NCI-H2171 treated with DMSO at 0.1 percent for 48 hours (cell line): ENCODE measurements around the gene TFF3.

Experiments used
- DNase-seq: peaks from one replicate; lab custom pipeline; 2025; lab: John Stamatoyannopoulos, UW

Gene TFF3

DNA sequence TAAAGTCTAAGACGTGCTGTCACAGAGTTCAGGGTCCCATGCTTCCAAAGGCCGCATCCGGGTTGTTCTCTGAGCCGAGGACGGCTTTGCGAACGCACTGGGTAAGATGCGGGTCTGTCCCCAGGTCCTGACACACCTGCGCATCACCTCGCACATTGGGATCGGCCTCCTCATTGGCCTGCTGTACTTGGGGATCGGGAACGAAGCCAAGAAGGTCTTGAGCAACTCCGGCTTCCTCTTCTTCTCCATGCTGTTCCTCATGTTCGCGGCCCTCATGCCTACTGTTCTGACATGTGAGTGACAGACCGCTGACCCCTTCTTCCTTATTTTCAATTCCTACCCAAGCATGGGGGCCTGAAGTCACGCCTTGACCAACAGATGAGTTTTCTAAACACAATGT lies 25.3 kb downstream of the TFF3 start:
- no peak for DNase-seq

DNA sequence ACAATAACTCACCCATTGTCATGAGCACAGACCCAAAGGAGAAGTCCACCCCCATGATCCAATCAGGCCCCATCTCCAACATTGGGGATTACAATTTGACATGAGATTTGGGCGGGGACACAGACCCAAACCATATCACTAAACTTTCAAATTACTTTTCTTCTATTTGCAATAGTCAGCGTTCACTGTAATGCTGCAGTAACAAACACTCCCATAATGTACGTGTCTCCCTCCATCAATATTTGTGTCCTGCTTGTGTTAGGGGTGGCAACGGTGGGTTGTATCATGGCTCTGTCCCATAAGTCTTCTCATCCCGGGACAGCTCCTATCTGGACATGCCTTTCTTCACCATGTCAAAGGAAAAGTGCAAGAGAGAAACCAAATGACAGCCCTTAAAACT lies 26.2 kb downstream of the TFF3 start:
- no peak for DNase-seq

DNA sequence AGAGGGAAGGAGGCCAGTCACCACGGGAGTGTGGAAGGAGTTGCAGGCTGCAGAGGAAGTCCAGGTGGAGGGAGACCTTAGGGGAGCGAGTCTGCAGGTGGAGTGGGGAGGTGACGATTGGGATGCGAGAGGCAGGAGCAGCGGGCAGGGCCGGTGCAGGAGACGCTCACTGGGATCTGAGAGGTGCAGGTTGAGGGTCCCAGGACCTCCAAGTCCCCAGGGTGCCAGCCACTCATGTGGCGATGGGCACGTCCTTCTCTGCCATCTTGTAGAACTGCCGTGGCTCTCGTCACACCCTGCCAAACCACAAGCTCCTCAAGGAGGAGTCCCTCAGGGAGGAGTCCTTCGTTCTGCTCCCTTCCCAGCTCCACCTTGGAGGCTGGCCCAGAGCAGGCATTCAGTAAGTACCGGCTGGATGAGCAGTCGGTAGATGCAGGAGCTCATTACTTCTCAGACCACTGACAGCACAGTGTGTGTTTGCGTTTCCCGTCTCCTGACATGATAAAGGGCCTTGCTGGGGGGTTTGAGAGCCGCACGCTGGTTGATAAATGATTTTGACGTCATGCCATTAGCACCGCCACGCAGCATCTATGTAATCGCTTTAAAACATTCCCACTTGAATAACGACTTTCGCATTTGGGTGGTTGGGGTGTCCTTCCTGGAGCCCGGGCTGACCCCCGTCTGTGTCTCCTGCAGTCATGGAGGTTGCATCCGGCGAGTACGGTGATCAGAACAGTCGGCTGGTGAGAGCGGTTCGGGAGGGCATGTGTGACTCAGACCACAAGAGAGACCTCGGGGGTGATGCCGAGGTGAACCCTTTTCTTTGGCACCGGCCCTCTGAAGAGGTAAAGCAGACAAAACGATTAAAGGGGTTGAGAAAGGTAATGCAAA lies 27.8 kb downstream of the TFF3 start:
- DNase-seq: no peak

DNA sequence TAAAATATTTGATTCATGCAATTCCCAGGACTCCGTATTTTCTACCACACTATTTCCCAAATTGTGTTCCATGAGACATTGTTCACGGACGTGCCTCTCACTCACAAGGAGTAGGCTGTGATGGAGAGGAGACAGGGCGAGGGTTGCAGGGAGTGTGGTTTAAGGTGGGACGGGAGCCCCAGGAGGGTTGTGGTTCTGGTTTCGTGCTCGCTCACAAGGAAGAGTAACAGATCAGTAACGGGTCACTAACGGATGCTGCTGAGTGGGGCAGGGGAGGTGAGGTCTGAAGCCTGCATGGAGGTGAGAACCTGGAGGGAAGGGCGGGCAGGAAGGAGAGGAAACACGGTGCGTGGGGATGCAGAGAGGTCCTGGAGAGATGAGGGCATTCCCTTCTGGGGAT lies 28.8 kb downstream of the TFF3 start:
- DNase-seq: no peak

DNA sequence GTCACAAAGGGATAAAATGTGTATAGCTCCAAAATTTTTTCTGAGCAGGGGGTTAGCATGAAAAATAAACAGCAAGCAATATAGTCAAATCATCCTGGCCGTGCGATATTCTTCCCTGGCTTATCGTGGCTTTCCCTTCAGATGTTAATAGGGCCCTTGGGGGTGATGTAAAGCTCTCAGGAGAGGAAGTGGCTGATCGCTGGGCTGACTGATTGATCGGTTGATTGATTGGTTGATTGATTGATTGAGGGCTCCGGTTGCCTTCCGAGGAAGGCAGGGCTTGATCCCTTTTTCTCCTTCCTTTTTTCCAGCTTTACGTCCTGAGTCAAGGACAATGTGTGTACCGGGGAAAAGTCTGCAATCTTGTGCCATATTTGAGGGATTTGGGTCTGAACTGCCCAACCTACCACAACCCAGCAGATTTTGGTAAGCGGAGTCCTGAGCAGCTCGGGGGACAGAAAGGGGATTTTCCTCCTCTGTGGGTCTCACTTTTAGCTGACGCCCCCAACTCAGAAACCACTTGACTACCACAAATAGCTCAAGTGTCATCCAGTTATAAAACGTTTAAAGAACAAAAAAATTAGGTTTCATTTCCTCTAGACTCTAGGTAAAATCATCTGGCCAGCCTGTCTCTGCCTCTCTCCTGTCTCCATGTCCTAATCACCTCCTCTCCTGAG lies 29.5 kb downstream of the TFF3 start:
- no peak for DNase-seq

DNA sequence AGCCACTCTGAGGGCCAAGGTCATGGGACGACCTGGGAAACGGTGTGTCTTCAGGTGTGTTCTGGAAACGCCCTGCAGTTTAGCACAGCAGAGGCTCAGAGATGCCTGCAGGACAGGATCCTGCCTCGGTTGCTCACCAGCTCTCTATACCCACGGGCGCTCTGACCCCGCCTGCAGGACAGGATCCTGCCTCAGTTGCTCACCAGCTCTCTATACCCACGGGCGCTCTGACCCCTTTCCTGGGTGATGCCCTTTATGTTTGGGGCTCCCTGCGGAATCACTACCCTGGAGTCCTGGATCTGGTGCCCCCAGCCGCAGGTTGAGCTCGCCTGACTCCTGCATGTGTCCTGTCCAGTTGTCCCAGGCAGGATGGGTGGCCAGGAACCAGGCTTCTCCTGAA lies 32.5 kb downstream of the TFF3 start:
- DNase-seq: no peak

DNA sequence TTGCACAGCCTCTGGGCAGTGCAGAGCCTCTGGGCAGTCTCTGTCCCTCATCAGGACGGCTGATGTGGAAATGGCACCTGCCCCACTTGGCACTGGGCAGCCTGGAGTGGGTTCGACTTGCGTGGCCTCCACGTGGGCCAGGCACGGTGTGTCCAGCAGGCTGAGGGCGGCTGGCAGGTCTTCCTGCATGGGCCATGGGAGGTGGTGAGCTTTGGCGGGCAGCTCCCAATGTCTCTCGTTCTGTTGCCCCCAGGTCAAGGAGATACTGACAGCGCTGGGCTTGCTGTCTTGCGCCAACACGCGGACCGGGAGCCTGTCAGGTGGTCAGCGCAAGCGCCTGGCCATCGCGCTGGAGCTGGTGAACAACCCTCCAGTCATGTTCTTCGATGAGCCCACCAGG lies 33.2 kb downstream of the TFF3 start:
- DNase-seq: no peak

DNA sequence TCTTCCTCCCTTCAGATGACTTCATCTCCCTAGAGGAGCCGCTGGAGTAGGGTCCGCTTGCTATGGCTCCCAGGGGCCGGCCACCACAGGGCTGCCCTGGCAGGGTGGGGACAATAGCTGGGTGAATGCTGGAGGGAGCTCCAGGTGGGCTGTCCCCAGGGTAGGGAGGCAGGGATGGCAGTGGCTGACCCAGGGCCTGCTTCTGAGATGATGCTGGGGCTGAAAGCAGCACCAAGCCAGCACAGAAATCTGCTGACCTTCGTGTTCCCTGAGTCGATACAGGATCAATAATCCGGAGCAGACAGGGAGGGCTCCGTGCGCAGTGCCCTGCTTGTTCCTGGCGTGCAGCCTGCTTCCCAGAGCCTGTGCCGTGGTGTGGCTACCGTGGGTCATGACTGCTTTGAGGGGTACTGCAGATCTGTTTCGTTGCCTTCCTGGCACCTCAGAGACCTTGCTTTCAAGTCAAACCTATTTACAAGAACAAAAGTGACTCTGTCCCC lies 34.0 kb downstream of the TFF3 start:
- no peak for DNase-seq

DNA sequence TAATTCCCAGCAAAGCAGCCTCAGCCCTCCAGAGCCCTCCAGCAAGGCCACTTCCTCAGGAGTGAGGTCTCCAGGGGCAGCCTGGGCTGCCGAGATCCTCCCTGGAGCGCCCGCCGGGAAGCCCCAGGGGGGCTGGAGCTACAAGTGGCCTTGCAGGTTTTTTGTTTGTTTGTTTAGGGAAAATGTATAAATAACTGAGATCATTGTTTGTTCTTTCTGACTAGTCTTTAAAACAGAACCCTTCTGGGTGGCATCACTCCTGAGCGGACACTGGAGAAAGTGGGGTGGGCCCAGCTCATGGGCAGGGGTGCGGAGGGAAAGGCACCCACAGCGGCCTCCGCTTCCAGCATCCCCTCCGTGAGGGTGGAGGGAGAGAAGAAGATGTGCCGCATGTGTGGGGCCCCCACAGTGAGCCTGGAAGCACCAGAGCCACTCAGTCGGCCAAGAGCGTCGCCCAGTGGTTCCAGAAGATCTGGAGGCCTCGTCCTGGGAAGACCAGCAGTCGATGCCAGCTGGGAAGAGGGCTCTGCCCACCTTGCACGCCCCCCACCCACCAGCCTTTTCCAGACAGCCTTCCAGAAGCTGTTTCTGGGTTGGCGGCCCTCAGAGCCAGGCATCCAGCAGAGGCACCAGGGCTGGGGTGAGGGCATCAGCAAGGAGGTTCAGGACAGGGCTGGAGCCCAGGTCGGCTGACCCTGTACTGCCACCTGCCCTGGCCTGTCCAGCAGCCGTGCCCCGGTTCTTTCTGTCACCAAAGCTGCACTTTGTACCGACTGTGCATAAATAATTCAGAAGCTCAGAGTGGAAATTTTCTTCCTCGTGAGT lies 34.6 kb downstream of the TFF3 start:
- DNase-seq: no peak

DNA sequence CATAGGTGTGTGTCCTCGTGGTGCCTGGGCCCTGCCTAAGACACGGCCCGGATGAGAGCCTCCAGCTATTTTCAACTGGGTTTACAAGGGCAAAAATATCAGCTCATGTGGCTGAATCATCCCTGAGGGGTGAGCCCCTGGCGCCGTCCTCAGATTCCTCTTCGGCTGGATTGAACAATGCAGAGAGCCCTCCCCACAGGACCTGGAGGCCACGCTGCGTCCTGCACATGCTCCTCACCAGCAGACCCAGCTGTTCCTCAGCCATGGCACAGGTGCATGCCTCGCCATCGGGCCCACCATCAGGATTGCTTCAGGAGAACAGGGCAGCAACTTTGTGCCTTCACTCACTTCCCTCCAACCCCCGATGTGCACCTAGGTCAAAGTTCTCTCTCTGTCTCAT lies 35.3 kb downstream of the TFF3 start:
- DNase-seq: no peak

DNA sequence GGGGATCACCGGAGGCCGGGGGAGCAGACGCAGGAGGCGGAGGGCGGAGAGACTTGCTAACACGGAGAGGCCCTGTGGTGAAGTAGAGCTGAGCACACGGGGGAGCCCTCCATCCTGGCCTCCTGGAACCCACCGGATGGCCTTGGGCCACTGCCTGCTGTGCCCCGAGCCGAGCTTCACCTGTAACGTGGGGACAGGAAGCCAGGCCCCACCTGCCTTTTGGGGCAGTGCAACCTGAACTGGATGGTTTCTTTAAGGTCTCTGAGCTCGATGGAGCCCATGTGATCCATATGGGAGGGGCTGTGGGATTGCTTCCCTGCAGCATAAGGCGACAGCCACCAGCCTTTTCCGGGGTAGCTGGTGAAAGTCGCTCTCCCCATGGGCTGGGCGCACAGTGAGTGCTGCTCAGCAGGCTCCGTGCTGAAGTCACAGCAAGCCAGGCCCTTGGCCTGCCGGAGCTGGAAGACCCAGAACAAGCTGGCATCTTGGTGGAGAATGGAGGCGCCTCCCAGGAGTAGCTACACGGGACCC lies 35.8 kb downstream of the TFF3 start:
- DNase-seq: no peak

DNA sequence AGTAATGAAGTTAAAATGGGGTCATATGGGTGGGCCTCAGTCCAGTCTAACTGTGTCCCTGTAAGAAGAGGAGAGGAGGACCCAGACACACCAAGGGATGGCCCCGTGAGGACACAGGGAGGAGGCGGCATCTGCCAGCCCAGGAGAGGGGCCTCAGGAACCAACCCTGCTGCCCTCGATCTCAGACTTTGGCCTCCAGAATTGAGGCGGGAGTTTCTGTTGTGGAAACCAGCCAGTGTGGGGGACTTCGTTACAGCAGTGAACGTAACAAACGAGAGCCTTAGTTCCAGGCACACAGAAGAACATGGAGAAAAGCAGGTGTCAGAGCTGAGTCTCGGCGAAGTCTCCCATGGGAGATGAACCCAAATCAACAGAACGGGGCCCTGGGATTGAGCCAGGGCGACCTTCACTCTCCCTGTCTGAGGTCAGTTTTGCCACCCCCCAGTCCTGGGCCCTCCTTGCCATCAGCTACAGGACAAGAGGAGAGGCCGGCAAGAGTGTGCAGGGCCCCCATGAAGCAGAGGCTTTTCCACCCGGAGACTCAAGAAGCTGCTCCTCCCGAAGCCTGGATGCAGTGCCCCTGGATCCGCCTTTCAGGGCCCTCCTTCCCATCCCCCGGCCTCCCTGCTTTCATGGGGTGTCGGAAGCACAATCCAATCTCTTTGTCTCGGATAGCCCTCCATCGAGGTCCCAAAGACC lies 36.6 kb downstream of the TFF3 start:
- no peak for DNase-seq

DNA sequence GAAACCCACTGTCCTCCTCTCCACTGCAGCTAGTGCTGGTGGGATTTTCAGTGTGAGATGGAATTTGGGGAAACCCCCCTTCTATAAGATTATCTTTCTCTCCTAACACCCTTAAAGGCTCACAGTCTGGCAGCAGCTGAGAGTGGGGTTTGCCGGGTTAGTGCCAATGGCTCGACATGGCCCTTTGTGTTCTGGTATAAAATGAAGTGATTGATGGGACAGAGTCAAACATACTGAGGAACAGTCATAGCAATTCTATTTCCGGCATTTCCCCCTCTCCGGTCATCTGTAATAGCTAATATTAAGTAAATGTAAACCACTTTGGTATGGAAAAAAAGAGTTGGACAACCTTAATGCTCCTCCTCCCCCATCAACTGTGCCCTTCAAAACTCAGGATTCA lies 37.6 kb downstream of the TFF3 start:
- DNase-seq: no peak

DNA sequence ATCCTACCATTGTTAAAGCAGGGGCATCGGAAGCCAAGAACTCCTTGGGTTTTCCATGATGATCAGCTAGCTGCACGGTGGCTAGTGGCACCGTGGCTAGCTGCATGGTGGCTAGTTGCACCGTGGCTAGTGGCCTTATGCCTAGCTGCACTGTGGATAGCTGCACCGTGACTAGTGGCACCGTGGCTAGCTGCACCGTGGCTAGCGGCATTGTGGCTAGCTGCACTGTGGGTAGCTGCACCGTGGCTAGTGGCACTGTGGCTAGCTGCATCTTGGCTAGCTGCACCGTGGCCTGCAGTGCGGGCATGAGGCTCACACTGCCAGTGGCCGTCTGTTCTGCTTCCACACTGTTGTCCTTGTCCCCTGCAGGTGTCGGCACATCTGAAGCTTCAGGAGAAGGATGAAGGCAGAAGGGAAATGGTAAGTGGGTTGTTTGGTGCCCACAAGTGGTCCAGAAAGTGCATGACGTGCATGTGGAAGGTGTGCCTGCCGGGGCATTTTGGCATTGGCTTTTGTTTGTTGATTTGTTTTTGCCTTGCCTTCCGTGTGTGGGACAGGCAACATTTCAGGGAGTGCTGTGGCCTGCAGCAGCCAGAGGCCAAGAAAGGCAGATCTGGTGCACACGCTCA lies 38.6 kb downstream of the TFF3 start:
- no peak for DNase-seq

DNA sequence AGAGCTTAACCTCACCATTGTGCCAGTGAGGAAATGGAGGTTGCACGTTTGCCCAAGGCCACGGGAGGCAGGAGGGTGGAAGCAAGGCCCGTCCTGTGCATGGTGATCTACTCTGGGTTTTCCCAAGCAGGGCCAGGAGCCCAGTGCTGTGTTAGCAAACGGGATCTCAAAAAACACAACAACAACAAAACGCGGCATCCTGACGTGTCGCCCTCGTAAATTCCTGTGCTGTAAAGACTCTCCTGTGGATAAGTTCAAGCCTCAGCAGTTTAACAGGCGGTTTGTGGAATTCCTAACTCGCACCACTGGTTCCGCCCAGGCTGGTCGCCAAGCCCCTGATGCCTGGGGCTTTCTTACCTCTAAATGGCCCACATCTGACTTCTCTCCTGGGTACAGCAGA lies 39.1 kb downstream of the TFF3 start:
- DNase-seq: no peak

DNA sequence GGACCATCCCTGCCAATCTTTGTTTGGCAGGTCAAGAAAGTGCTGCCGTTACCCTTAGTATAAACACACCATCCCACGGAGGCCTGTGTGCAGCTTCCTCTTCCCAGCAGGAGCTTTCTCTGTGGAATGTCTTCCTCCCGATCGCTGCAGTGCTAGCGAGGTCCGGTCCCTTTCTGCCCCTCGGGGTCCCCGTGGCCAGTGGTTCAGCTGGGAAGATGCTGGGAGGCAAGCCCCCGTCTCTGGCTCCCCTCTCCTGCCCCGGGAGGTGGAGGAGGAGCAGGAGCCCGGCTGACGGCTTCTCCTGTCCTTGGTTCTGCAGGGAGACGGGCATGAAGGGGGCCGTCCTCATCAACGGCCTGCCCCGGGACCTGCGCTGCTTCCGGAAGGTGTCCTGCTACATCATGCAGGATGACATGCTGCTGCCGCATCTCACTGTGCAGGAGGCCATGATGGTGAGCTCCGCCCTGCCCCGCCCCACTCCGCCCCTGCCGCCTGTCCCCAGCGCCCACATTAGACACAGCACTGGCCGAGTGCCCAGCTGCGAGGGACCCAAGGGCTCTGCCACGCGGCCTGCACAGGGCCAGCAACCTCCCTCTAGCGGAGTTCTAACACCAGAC lies 42.1 kb downstream of the TFF3 start:
- DNase-seq: no peak

DNA sequence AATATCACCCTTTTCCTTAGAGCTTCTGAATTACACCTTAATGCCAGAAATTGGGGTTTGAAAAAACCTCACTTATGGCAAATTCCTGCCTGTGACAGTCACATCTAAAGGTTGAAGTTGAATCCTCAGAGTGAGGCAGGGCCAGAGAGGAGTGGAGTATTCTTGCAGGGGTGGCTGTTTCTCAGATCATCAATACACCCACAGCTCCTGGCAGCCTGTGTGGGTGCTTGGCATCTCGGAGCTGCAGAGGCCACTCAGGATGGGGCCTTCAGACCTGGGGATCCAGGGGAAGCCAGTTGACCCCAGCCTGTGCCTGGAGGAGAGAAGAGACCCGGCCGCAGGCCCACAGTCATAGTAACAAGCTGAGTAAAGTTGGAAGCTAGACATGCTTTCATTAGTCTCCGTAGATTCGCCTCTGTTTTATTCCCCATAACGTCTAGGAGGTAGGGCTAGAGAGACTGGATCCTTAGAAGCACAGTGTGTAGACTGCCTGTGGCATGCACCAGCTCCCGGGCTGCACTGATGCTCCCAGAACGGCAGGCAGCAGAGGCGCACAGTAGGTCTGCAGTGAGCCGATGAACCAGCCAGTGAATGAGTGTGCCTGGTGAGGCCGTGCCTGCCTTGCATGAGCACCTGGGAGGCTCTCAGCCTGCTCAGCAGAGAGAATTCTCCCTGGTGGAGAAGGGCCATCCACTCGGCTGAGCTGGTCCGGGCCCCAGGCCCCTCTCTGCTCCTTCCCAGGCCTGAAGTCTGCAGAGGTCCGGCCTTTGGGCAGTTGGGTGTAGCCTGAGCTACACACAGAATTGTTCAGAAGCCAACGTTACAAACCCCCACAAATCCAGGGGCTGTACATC lies 42.9 kb downstream of the TFF3 start:
- no peak for DNase-seq

DNA sequence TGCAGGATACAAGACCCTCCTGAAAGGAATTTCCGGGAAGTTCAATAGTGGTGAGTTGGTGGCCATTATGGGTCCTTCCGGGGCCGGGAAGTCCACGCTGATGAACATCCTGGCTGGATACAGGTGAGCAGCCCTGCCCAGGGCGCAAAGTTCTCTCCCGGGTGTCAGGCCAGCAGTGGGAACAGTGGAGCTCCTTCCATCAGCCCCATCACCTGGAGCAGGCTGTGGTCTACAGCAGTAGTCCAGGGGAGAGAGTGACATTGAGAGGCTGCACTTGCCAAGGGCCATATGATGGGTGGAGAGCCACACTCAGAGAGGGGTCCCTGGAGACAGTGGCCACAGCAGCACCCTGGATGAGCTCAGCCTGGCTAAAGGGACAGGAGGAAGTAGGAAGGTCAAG lies 44.1 kb downstream of the TFF3 start:
- no peak for DNase-seq

DNA sequence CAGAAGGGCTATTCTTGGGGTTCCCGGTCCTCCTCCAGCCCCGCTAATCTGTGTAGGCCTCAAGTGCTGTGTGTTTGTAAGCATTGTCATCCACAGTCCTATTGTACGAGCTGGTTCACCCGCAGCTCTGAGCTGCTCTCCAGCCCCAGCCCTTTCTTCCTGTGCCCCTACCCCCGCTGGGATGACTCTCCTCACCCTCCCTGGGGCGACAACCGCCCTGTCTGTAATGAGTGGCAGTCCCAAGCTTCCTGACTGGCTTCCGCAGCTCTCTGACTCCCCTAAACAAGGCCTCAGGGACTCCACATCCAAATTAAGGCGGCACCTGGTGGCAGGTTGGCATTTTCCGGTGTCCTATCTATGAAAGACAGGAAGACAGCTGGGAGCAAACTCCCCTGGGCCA lies 45.8 kb downstream of the TFF3 start:
- DNase-seq: peak; percentile 29
